Cardiac muscle cell (in vitro differentiated cells and primary cell): ENCODE data around the gene EXOSC6. TPM values are rescaled to one million over a fixed set of nuclear protein-coding genes. Genes with fewer than 3 reads are reported as not detected.
"Not testable (repeated sequence)": the region's sequence is repeated elsewhere in the genome, so short reads cannot be mapped to it uniquely, and the experiment has no call there.

Source experiments
- DNase-seq, 2 donors: peaks; one replicate each; pipeline versions ENCODE4 v3.0.0 to v3.0.0-alpha.2; 2010 to 2017; ENCODE audit warnings: low read depth in 1 of 2, low spot score in 1 of 2
- H3K27ac ChIP-seq: fragments of 200-600 bp; sonication (generic); 2 replicates; pipeline ENCODE4 v1.5.1; 2016
- H3K27me3 ChIP-seq: fragments of 200-600 bp; sonication (generic); 2 replicates; pipeline ENCODE4 v1.6.0; 2016; ENCODE audit warnings: control low read depth
- H3K36me3 ChIP-seq: fragments of 200-600 bp; sonication (generic); 2 replicates; pipeline ENCODE4 v1.5.1; 2016; ENCODE audit warnings: control low read depth
- H3K4me1 ChIP-seq: fragments of 200-600 bp; sonication (generic); 2 replicates; pipeline ENCODE4 v1.8.1; 2017; ENCODE audit warnings: low read depth, mild to moderate bottlenecking, mixed run types
- H3K4me3 ChIP-seq: fragments of 200-600 bp; sonication (generic); 2 replicates; pipeline ENCODE4 v1.5.1; 2016; ENCODE audit warnings: mild to moderate bottlenecking
- H3K9me3 ChIP-seq: fragments of 200-600 bp; sonication (generic); 2 replicates; pipeline ENCODE4 v1.5.1; 2017; ENCODE audit warnings: low read depth, mild to moderate bottlenecking, control low read depth
- polyA plus RNA-seq: library from polyadenylated mRNA; unstranded; fragments of >200 nt; fragmentation: Nextera tagmentation; extraction: Ambion mirVana; gene quantifications from 2 replicates; pipeline ENCODE4 v1.2.1, GENCODE V29; 2016
- total RNA-seq: library from RNA; depleted of rRNA; stranded (reverse); fragments of >200 nt; gene quantifications from 2 replicates; pipeline ENCODE4 v1.2.3, GENCODE V29; 2016
- TF ChIP-seq, protein P1 (sequence below): IDR thresholded peaks from 2 replicates; pipeline ENCODE4 v1.5.1; 2012; ENCODE audit warnings: low read depth, mild to moderate bottlenecking, low read length

Gene EXOSC6
- total and polyA plus RNA-seq, 2 experiments from 2014 or later: 24.6 to 26.8 TPM

DNA sequence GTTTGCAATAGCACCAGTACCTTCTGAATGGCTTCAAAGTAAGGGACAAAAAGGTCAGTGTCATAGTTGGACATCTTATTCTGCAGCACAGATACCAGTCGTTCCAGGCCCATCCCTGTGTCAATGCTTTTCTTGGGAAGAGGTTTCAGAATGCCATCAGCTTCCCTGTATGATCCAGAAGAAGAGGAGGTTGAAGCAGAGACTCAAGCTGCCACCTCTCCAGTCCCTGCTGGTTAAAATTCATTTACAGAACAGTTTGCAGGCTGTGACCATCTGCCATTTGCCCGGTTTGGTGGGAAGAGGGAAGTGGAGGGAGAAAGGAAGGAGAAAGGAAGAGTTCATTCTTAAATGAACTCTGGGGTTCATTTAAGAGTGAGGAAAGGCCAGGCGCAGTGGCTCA lies 18.4 kb upstream of the EXOSC6 start:
- TF ChIP-seq, protein P1, sequence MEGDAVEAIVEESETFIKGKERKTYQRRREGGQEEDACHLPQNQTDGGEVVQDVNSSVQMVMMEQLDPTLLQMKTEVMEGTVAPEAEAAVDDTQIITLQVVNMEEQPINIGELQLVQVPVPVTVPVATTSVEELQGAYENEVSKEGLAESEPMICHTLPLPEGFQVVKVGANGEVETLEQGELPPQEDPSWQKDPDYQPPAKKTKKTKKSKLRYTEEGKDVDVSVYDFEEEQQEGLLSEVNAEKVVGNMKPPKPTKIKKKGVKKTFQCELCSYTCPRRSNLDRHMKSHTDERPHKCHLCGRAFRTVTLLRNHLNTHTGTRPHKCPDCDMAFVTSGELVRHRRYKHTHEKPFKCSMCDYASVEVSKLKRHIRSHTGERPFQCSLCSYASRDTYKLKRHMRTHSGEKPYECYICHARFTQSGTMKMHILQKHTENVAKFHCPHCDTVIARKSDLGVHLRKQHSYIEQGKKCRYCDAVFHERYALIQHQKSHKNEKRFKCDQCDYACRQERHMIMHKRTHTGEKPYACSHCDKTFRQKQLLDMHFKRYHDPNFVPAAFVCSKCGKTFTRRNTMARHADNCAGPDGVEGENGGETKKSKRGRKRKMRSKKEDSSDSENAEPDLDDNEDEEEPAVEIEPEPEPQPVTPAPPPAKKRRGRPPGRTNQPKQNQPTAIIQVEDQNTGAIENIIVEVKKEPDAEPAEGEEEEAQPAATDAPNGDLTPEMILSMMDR: no peak
- DNase-seq: no peak

DNA sequence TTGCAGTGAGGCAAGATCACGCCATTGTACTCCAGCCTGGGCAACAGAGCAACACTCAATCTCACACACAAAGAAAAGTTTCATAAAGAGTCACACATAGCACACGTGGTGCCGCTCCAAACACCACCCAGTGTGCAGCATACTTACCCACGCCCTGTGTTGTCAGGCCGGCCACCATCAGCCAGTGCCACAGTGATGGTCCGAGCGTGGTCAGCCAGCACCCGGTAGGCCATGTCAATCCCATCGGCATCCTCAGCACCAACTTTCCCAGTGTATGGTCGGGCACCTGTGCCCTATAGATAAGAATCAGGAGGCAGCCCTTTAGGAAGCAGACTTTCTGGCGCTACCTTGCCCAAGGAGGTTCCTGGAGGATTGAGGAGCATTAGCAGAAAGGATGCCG lies 17.7 kb upstream of the EXOSC6 start:
- H3K4me3 ChIP-seq: no peak overlapping the region
- peaks cover 66% of the 10 kb centered on the region for H3K36me3 ChIP-seq
- DNase-seq: no peak
- H3K4me1 ChIP-seq: no peaks in the 10 kb centered on the region
- H3K27me3 ChIP-seq: no peaks in the 10 kb centered on the region
- no peaks in the 10 kb centered on the region for H3K9me3 ChIP-seq
- TF ChIP-seq, protein P1: no peak
- H3K27ac ChIP-seq: no peak overlapping the region

More for the DNA sequence above, 18.4 kb upstream of the EXOSC6 start:
- Histone ChIP-seq H3K27ac (no peak overlapping the region), H3K4me1 (no peaks in the 10 kb centered on the region), H3K27me3 (no peaks in the 10 kb centered on the region), H3K36me3 (peaks cover 64% of the 10 kb centered on the region), H3K9me3 (no peaks in the 10 kb centered on the region), H3K4me3 (no peak overlapping the region)

DNA sequence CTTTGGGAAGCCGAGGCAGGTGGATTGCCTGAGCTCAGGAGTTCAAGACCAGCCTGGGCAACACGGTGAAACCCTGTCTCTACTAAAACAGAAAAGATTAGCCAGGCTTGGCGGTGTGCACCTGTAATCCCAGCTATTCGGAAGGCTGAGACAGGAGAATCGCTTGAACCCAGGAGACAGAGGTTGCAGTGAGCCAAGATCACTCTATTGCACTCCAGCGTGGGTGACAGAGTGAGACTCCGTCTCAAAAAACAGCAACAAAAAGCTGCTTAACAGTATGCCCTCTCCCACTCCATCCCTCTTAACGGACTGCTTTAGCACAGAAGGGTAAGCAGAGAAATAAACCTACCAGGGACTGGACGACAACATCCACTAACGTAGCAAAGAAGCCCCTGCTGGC lies 16.2 kb upstream of the EXOSC6 start:
- H3K4me1 ChIP-seq, H3K9me3 ChIP-seq, H3K4me3 ChIP-seq, DNase-seq, H3K27ac ChIP-seq, H3K27me3 ChIP-seq: not testable (repeated sequence)
- H3K36me3 ChIP-seq: peaks cover 78% of the 10 kb centered on the region

DNA sequence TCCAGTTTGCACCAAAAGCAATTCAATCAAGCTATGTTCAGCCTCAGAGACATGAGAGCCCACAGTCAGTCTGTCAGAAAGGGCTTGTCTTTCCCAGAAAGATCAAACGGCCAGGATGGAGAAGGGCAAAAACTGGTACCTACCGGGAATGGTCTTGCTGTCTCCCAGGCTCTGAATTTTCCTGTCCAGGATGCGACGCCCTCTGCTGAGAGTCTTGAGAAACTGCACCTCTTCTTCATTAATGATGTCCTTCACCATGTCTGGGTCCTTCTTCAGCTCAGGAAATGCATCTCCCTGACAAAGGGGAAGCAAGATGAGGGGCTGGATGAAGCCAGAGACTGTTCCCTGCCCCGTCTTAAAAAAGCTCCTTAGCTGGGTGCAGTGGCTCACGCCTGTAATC lies 15.8 kb upstream of the EXOSC6 start:
- Histone ChIP-seq H3K9me3 (no peaks in the 10 kb centered on the region), H3K27ac (no peak overlapping the region), H3K27me3 (no peaks in the 10 kb centered on the region), H3K4me3 (no peak overlapping the region), H3K4me1 (no peaks in the 10 kb centered on the region), H3K36me3 (peaks cover 75% of the 10 kb centered on the region)
- peak; percentile 55 to 68 for DNase-seq
- TF ChIP-seq, protein P1: peak; percentile 69

DNA sequence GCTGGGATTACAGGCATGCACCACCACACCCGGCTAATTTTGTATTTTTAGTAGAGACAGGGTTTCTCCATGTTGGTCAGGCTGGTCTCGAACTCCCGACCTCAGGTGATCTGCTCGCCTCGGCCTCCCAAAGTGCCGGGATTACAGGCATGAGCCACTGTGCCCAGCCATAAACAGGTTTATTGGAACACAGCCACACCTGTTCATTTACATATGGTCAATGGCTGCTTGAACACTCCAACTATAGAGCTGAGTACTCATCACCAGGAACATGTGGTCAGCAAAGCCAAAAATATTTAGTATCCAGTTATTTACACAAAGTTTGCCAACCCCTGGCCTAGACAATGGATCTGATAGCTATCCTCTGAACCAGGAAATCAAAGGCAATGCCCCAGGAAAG lies 8.2 kb upstream of the EXOSC6 start:
- peaks cover 81% of the 10 kb centered on the region for H3K36me3 ChIP-seq

DNA sequence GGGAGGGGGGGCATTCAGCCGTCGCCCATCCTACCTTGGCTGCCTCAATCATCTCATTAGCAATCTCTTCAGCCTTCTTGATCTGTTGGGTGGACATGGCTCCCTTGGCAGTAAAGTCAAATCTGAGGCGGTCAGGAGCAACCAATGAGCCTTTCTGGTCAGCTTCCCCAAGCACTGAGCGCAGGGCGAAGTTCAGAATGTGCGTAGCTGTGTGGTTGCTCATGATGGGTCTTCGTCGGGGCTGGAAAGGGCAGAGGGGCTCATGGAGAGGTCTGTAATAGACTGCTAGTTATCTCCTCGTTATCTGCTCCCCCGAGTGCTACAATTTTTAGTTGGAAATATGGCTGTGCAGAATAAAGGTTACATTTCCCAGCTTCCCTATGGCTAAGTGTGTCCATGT lies 7.2 kb upstream of the EXOSC6 start:
- H3K36me3 ChIP-seq: peaks cover 81% of the 10 kb centered on the region
- DNase-seq: no peak
- H3K27ac ChIP-seq: no peak overlapping the region
- H3K4me3 ChIP-seq: no peak overlapping the region
- no peaks in the 10 kb centered on the region for H3K9me3 ChIP-seq
- TF ChIP-seq, protein P1: no peak
- no peaks in the 10 kb centered on the region for H3K4me1 ChIP-seq
- no peaks in the 10 kb centered on the region for H3K27me3 ChIP-seq

More for the DNA sequence above, 8.2 kb upstream of the EXOSC6 start:
- not testable (repeated sequence) for DNase-seq, H3K9me3 ChIP-seq, H3K4me3 ChIP-seq, H3K27me3 ChIP-seq, H3K4me1 ChIP-seq, H3K27ac ChIP-seq

DNA sequence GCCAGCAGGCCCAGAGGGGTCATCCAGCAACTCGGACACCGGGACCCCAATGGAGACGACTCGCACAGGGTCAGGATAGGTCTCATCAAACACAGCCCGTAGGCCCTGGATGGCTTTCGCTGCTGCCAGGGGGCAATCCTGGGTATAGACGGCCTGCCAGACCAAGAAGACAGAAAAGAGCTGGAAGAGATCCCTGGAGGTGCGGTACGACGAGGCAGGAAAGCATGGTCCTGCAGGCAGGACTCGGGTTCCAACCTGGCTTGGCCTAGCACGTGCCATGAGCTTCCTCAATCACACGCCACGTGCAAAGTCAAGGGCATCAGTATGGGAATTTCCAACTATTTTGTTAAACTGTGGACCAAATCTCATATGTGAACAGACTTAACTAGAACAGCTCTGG lies 6.3 kb upstream of the EXOSC6 start:
- TF ChIP-seq, protein P1: no peak
- H3K9me3 ChIP-seq: no peaks in the 10 kb centered on the region
- no peaks in the 10 kb centered on the region for H3K27me3 ChIP-seq
- H3K4me3 ChIP-seq: no peak overlapping the region
- DNase-seq: no peak
- H3K27ac ChIP-seq: no peak overlapping the region
- no peaks in the 10 kb centered on the region for H3K4me1 ChIP-seq
- peaks cover 79% of the 10 kb centered on the region for H3K36me3 ChIP-seq
